Activated CD4-positive, alpha-beta T cell treated with anti-CD3 and anti-CD28 coated beads, Interleukin-2, Interleukin-6, amounts not matched to agents 100 ng/mL and 50 ng/mL, durations not matched to agents 16 hours and 8 hours (primary cell): ENCODE results near the gene MTG1.
"Not testable (repeated sequence)": the region's sequence is repeated elsewhere in the genome, so short reads cannot be mapped to it uniquely, and the experiment has no call there.

Experiments used
- DNase-seq: peaks from one replicate; pipeline ENCODE4 v3.0.0-alpha.2; 2020

MTG1 gene

GRCh38 chr10:133431888-133432613 lies 38.1 kb downstream of the MTG1 start:
- DNase-seq: not testable (repeated sequence)

DNA sequence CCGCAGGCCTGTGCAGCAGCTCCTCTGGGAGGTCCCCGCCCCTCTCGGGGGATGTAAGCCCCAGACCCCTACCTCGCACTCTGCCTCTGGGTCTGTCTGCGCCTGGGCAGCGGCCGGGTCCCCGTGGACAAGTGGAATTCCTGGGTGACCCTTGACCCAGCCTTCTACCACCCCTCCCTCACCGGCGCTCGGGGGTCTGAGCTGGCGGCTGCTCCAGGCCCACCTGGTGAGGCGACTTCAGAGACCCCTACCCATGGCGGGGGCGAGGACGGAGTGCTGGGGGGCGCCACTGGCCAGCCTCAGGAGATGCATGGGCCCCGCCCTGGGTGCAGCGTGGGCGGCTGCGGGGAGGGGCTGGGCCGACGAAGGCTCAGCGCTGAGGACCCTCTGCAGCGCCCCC lies 38.8 kb downstream of the MTG1 start:
- not testable (repeated sequence) for DNase-seq

GRCh38 chr10:133438711-133439273 lies 44.8 kb downstream of the MTG1 start:
- peak; percentile 64 for DNase-seq

GRCh38 chr10:133439517-133440461 lies 45.8 kb downstream of the MTG1 start:
- DNase-seq: no peak

GRCh38 chr10:133440633-133441285 lies 46.8 kb downstream of the MTG1 start:
- DNase-seq: no peak

DNA sequence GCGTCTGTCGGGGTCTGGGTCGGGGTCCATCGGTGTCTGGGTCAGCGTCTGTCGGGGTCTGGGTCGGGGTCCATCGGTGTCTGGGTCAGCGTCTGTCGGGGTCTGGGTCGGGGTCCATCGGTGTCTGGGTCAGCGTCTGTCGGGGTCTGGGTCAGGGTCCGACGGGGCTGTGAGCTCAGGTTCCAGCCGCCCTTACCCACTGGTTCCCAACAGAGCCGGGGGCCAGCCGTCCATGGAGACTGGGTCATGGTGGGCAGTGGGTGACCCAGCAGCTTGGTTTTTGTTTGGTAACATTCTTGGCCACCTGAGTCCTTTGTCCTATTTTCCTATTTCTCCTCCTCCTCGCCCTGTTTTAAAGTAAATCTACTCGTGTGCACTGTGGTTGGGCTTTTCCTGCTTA lies 47.4 kb downstream of the MTG1 start:
- not testable (repeated sequence) for DNase-seq

GRCh38 chr10:133441780-133442179 lies 47.8 kb downstream of the MTG1 start:
- DNase-seq: no peak

DNA sequence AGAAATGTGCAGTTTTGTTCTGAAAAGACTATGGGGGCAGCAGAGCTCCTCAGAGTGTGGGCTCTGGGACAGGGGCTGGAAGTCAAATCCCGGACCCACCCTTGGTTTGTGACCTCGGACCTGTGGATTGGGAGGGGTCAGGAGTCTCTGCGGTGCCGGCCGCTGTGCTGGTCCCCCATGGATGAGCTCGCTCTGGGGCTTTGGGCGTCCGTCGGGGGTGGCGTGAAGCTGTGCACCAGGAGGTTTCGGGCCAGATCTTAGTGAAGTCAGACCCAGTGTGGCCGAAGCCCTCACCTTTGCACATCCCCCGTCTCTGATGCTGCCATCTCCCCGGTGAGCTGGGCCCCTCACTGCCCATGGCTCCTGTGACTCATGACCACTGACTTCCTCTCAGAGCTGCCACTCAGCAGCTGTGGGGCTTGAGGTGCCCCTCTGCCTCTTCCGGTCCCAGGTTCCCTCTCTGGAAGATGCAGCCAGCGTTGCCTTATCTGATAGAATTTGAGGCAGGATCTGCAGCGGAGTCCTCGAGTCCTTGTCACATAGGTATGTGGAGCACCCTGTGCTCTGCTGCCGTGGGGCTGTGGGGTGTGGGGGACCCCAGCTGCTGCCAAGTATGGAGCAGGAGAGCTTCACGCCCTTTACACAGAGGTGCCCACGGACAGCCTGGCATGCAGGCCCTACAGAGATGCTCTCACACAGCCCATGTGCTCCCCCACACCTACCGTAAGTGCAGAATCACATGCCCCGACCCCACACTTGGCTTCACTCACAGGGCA lies 48.4 kb downstream of the MTG1 start:
- peak; percentile 57 for DNase-seq

DNA sequence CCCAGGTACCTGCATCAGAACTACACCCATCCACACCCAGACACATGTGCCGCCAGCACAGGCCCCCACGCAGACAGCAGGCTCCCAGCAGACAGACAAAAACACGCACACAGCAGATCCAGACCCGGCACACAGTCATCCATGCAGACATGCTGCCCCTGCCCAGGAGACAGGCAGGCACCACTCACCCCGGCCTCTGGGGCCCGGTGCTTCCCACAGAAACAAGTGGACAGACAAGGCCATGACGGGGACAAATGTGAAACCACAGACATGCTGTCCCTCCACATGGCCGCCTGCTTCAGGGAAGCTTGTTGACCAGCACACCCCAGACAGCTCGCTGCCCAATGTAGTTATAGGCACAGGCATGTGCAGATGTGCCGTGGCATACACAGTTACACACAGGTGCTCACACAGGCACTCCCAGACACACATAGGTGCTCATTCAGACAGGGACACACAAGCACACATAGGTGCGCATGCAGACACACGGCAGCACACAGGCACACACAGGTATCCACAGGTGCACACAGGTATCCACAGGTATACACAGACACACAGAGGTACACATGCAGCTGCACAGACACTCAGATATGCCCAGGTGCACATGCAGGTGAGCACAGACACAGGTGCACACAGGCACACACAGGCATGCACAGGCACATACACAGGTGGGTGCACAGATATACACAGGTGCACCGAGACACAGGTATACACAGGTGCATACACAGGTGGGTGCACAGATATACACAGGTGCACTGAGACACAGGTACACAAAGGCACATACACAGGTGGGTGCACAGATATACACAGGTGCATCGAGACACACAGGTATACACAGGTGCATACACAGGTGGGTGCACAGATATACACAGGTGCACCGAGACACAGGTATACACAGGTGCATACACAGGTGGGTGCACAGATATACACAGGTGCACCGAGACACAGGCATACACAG lies 49.3 kb downstream of the MTG1 start:
- DNase-seq: no peak

DNA sequence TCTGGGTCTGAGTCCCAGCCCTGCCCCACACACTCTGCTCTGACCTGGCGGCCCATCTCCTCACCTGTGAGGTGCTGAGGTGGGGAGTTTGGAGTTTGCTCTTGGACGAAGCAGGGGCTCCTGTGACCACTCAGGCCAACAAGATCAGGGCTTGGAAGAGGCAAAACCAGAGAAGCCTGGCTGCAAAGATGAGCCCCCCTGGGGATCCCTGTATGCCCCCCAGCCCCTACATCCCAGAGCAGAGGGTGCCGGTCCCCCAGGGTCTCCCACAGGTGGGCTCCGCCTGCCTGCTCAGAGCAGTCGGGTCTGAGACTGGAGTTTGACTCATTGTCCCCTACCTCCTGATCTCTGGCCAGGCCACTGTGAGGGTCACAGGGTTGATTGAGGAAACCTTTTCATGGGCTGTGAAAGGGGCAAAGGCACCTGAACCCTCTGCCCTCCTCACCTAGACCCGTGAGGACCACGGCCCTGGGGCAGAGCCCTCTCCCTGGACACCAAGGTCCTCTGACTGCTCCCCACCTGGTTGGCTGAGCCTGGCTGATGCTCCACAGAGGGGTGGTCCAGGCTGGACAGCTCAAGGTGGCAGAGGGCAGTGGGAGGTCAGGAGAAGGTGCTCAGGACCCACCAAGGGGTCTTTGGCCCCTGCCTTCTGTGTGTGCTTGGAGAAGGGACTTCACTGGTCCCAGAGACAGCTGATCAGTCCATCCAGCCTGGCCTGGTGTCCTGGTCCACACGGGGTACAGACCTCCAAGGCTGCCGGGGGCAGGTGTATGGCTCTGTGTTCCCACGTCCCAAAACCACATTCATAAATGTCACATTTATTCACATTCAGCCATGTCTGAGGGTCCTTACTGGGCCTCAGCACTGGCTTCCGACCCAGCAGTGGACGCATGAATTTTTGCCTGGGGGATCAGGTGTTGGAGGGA lies 50.6 kb downstream of the MTG1 start:
- DNase-seq: no peak

DNA sequence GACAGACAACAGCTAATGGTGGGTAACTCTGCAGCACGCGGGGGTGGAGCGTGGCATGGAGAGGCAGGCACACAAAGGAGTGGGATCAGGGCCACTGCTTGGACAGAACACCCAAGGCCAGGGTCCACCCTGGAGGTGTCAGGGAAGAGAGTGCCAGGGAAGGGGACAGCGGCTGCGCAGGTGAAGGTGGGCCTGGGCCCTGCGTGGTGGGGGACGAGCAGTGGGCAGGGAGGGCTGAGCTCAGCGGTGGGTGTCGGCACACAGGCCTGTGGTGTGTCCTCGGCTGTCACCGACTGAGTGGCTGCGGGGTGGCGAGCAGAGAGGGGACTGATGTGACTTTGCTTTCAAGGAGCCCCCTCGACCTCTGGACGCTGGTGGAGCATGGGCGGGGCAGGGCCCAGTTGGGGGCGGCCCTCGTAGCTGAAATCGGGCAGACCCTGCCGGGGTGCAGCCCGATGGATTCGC lies 51.3 kb downstream of the MTG1 start:
- no peak for DNase-seq

DNA sequence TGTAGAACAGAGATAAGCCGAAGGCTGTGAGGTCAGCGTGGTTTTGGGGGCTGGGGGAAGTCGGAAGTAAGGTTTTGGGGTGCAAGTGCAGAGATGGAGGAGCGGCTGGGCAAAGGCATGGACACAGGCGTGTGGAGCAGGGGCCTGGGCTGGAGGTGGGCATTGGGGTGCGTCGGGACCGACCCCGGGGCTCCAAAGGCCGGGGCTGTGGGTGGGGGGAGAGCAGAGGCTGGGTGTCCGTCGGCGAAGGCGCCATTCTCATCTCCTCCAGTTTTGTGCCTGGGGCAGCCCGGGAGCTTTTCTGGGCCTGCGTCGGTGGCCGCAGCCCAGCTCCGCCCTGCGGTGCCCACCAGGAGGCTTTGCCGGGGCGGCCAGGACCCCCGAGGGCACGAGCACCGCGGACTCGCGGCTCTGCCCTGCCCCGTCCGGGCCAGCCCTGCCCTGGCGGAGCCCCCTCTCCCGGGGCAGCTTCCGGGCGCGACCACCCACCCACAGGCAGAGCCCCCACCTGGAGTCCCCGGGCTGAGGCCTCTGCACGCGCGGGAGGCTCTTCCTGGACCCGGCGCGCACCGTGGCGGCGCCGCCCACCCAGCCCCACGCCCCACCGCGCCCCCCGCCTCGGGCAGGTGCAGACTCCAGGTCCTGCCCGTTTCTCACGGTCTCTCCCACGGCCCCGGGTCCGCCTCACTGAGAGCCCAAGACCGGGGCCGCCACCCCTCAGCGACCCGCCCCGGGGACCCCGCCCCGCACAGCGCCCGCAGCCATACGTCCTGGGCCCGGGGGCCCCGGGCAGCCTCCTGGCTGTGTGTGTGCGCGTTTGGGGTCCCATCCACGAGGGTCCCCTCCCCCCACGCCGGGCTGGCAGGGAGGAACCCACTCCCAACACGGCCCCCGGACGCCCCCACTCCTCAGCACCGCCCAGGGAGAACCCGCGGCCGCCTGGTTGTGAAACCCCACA lies 52.1 kb downstream of the MTG1 start:
- DNase-seq: no peak

DNA sequence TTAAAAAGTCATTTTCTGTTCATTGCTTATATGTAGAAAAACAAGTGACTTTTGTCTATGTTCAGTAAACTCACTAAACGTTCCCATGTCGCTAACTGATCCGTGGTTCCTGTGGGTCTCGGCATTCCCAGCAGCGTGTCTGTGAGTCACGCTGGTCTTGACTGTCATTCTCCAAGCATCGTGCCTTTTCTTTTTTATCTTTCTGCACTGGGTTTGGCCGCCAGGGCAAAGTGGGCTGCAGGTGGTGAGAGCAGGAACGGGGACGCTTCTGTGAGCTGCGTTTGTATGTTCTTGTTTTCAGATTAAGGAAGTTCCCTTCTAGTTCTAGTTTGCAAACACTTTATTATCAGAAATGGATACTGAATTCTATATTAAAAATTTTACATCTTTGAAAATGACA lies 53.0 kb downstream of the MTG1 start:
- no peak for DNase-seq

- no peak for DNase-seq
Observed at GRCh38 chr10:133448120-133448519, 54.2 kb downstream of the MTG1 start.

DNA sequence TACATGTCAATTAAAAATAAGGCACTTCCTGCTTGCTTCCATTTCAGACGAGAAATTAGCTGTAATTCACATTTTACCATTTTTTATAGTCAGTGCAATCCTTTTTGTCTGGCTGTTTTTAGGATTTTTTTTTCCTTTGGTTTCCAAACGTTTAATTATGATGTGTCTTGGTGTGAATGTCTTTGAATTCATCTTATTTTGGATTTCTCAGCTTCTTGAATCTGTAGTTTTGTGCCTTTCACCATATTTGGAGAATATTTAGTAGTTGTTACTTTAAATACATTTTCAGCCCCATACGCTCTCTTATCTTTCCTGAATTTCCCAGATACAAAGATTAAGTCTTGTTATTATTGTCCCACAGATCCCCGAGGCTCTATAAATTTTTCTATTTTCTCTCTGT lies 57.4 kb downstream of the MTG1 start:
- DNase-seq: no peak

- DNase-seq: no peak
Observed at GRCh38 chr10:133452453-133452852, 58.5 kb downstream of the MTG1 start.

DNA sequence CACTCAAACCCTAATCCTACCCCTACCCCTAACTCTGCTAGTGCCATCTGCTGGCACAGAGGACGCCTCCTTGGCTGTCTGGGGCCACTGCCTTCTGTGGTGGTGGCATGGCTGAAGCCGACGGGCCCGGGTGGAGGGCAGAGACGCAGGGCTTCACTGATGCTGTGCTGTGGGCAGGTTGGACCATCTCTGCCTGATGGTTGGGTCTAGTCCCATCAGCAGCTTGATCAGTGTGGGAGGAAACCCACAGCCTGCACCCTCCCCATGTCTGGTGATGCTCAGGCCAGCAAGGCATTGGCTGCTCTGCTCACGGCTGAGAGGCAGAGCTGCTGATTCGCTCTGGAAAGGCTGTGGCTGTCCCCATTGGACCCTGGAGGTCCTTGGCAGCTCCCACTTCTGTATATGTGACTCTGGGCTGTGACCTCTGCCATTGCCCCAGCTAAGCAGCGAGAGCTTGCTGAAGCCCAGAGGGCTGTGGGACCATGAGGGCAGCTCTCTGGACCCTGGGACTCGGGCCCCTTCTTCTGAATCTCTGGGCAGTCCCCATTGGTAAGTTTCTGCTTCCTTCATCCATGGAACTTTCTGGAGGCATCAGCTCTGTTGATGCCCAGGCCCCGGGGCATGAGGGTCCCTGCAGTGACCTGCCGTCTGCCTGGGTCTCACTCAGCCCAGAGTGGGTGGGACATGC lies 59.7 kb downstream of the MTG1 start, which contains the start of gene SCART1:
TSS of gene SCART1 (plus strand) at position 430 of the 688 bp plus-strand sequence. CDS start at position 483, 53 bp downstream.
- DNase-seq: peak; percentile 33
